Measurements from ENCODE around the gene CRTAC1. TPM values are rescaled to one million over a fixed set of nuclear protein-coding genes. Genes with fewer than 3 reads are reported as not detected.

The CRTAC1 gene
- total and polyA plus RNA-seq, 10 of the 15 experiments (the other 5 are each of a cell fraction or from before 2014, with no cell fraction given): 0.10 TPM; not detected in 9

DNA sequence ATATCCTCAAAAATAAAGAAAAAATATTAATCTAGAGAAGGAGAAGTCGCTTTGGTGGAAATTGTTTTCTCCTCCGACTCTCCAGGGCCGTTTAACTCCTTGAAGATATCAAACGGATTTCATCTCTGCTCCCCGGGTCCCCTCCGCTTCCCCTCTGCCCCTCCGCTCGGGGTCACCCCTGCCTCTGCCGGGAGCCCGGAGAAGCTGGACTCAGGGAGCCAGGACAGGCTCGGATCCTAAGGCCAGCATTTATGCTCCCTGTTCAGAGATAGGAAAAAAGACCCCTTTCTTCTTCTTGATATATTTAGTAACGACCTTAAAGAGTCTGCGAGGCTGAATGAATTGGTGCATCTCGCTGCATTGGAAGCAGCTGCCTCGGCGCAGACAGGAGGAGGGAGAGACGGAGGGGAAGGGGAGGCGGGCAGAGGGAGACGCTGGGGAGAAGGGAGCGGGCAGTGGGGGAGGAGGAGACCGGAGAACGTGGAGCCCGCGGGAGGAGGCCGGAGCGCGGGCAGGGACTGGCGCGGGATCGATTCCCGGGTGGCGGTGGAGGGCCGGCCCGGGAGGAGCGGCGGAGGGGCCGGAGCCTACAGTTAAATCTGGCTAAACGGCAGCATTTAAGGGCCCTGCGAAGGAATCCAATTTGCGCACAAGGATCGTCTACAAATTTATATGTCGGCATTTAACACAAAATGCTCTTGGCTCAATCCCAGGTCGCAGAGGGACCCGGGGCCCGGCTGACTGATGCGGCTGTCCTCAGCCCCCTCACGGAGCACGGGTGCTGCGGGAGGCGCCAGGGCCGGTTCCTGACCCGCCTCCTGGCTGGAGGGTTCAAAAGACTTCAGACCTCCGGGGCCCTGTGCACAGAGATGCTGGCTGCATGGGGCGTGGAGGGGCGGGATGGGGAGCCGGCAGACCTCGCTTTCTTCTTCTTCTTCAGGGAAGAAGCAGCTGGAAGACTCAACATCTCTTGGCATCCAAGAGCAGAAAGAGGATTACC, 55.6 kb downstream of the CRTAC1 start:
- intact Hi-C loops (cut with micrococcal nuclease; ENCODE audit: unreplicated experiment) (no loop called here), in situ Hi-C loops (cut with MboI) (no loop called here)
- Histone ChIP-seq H3K36me3 (ENCODE audit: control insufficient read depth in 2 of 2, insufficient read depth in 2 of 2, low read length in 1 of 2) (no peaks in the 10 kb centered on the region), H3K79me2 (ENCODE audit: control insufficient read depth, insufficient read depth, low read length) (no peaks in the 10 kb centered on the region), H3K27ac (ENCODE audit: control insufficient read depth, insufficient read depth) (no peak overlapping the region), H3K4me3 (no peak overlapping the region), H2AFZ (ENCODE audit: control insufficient read depth, low read depth, low read length) (no peak overlapping the region), H4K20me1 (ENCODE audit: control insufficient read depth, insufficient read depth) (no peaks in the 10 kb centered on the region), H3K4me1 (ENCODE audit: control insufficient read depth, insufficient read depth, low read length) (no peaks in the 10 kb centered on the region), H3K9me3 (replicated peaks; ENCODE audit: control insufficient read depth, insufficient read depth, low read length) (no peaks in the 10 kb centered on the region), H3K27me3 (replicated peaks in 1 of 2; ENCODE audit: control insufficient read depth in 2 of 2, insufficient read depth in 2 of 2, low read length in 1 of 2) (peaks cover 0 to 7% of the 10 kb centered on the region in 2 experiments), H3K9ac (ENCODE audit: control insufficient read depth, insufficient read depth, low read length) (no peak overlapping the region), H3K4me2 (ENCODE audit: control insufficient read depth, insufficient read depth) (no peak overlapping the region)
- POLR2A ChIA-PET: no interaction called here
- SMC1A ChIA-PET (ENCODE audit: uncharacterized antibody, unreplicated experiment): no interaction called here
- BruUV-seq (replicated peaks): no TSS peak
- FAIRE-seq: no peak
- ATAC-seq: no peak
- 44% methylated on average over 41 of the region's 57 CpGs for WGBS (ENCODE audit: insufficient coverage, insufficient replicate concordance, low lambda C conversion rate, missing lambda C conversion rate)
- CTCF ChIA-PET: no interaction called here
- DNase-seq (ENCODE audit: low read depth, low spot score): no peak
- TF ChIP-seq BHLHE40 (IDR thresholded peaks at IDR 0.05; ENCODE audit: borderline replicate concordance in 1 of 2, low read depth in 2 of 2, low read length in 1 of 2) (no peak), NFIC (IDR thresholded peaks at IDR 0.05; ENCODE audit: low read depth, low read length) (no peak), BCL11A (IDR thresholded peaks at IDR 0.05; ENCODE audit: low read depth, low read length) (no peak)
- RAD21 ChIA-PET (ENCODE audit: unreplicated experiment): no interaction called here

- Histone ChIP-seq H3K4me3 (no peak overlapping the region), H3K27ac (ENCODE audit: control insufficient read depth, insufficient read depth) (no peak overlapping the region), H3K4me1 (ENCODE audit: control insufficient read depth, insufficient read depth, low read length) (no peaks in the 10 kb centered on the region), H3K27me3 (replicated peaks in 1 of 2; ENCODE audit: control insufficient read depth in 2 of 2, insufficient read depth in 2 of 2, low read length in 1 of 2) (peaks cover 2 to 7% of the 10 kb centered on the region in 2 experiments), H2AFZ (ENCODE audit: control insufficient read depth, low read depth, low read length) (no peak overlapping the region), H3K79me2 (ENCODE audit: control insufficient read depth, insufficient read depth, low read length) (no peaks in the 10 kb centered on the region), H3K9ac (ENCODE audit: control insufficient read depth, insufficient read depth, low read length) (no peak overlapping the region), H4K20me1 (ENCODE audit: control insufficient read depth, insufficient read depth) (no peaks in the 10 kb centered on the region), H3K9me3 (replicated peaks; ENCODE audit: control insufficient read depth, insufficient read depth, low read length) (no peaks in the 10 kb centered on the region), H3K36me3 (ENCODE audit: control insufficient read depth in 2 of 2, insufficient read depth in 2 of 2, low read length in 1 of 2) (no peaks in the 10 kb centered on the region), H3K4me2 (ENCODE audit: control insufficient read depth, insufficient read depth) (no peak overlapping the region)
- WGBS (ENCODE audit: insufficient coverage, insufficient replicate concordance, low lambda C conversion rate, missing lambda C conversion rate): 35% methylated on average over 16 of the region's 16 CpGs
- intact Hi-C loops (cut with micrococcal nuclease; ENCODE audit: unreplicated experiment): no loop called here
- DNase-seq (ENCODE audit: low read depth, low spot score) (no peak), ATAC-seq (no peak), FAIRE-seq (no peak)
- in situ Hi-C loops (cut with MboI): no loop called here
- ChIA-PET RAD21 (ENCODE audit: unreplicated experiment) (no interaction called here), POLR2A (no interaction called here), CTCF (no interaction called here), SMC1A (ENCODE audit: uncharacterized antibody, unreplicated experiment) (no interaction called here)
- no TSS peak for BruUV-seq (replicated peaks)
- TF ChIP-seq PML (IDR thresholded peaks at IDR 0.05; ENCODE audit: low read length): no peak
- no peak for TF ChIP-seq CUX1 (IDR thresholded peaks at IDR 0.05; ENCODE audit: insufficient replicate concordance, low read depth, low read length)
- no peak for TF ChIP-seq CHD4 (IDR thresholded peaks at IDR 0.05)
- TF ChIP-seq POLR2AphosphoS5 (IDR thresholded peaks at IDR 0.05; ENCODE audit: low read length): no peak
- no peak for TF ChIP-seq RB1 (IDR thresholded peaks at IDR 0.05; ENCODE audit: borderline replicate concordance)
- TF ChIP-seq, protein P1, sequence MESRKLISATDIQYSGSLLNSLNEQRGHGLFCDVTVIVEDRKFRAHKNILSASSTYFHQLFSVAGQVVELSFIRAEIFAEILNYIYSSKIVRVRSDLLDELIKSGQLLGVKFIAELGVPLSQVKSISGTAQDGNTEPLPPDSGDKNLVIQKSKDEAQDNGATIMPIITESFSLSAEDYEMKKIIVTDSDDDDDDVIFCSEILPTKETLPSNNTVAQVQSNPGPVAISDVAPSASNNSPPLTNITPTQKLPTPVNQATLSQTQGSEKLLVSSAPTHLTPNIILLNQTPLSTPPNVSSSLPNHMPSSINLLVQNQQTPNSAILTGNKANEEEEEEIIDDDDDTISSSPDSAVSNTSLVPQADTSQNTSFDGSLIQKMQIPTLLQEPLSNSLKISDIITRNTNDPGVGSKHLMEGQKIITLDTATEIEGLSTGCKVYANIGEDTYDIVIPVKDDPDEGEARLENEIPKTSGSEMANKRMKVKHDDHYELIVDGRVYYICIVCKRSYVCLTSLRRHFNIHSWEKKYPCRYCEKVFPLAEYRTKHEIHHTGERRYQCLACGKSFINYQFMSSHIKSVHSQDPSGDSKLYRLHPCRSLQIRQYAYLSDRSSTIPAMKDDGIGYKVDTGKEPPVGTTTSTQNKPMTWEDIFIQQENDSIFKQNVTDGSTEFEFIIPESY (IDR thresholded peaks at IDR 0.05): no peak
- TF ChIP-seq SP1 (IDR thresholded peaks at IDR 0.05; ENCODE audit: low read depth, low read length): no peak
Measured at GRCh38 chr10:97974100-97974499, 56.3 kb downstream of the CRTAC1 start.

Measured in GM12878 (cell line).